Parathyroid adenoma (tissue), 2 donors: ENCODE measurements around the gene CASP6.
"Not testable (repeated sequence)": the region's sequence is repeated elsewhere in the genome, so short reads cannot be mapped to it uniquely, and the experiment has no call there.

Experiments used
- H2AFZ ChIP-seq: fragments of 300-600 bp; sonication (generic); one replicate; pipeline ENCODE4 v1.7.0; 2017; ENCODE audit warnings: antibody characterized with exemption, mild to moderate bottlenecking
- H3K27ac ChIP-seq: fragments of 300-600 bp; sonication (generic); one replicate; pipeline ENCODE4 v1.7.0; 2017
- H3K27me3 ChIP-seq: fragments of 300-600 bp; sonication (generic); one replicate; pipeline ENCODE4 v1.7.0; 2017; ENCODE audit warnings: low read length; ENCODE audit not compliant: control insufficient read depth, insufficient read depth
- H3K36me3 ChIP-seq: fragments of 300-600 bp; sonication (generic); one replicate; pipeline ENCODE4 v1.7.0; 2017; ENCODE audit warnings: low read length; ENCODE audit not compliant: control insufficient read depth, insufficient read depth
- H3K4me1 ChIP-seq: fragments of 300-600 bp; sonication (generic); one replicate; pipeline ENCODE4 v1.7.0; 2017; ENCODE audit warnings: control low read depth
- H3K4me2 ChIP-seq: fragments of 300-600 bp; sonication (generic); one replicate; pipeline ENCODE4 v1.7.0; 2017; ENCODE audit warnings: low read length
- H3K4me3 ChIP-seq: fragments of 300-600 bp; sonication (generic); one replicate; pipeline ENCODE4 v1.7.0; 2017; ENCODE audit warnings: low read depth, low read length
- H3K79me2 ChIP-seq: fragments of 300-600 bp; sonication (generic); one replicate; pipeline ENCODE4 v1.7.0; 2017; ENCODE audit warnings: control low read depth
- H3K9ac ChIP-seq: fragments of 300-600 bp; sonication (generic); one replicate; pipeline ENCODE4 v1.7.0; 2017; ENCODE audit warnings: mild to moderate bottlenecking
- H3K9me3 ChIP-seq: fragments of 300-600 bp; sonication (generic); one replicate; pipeline ENCODE4 v1.7.0; 2017; ENCODE audit warnings: low read length; ENCODE audit not compliant: control insufficient read depth
- CTCF ChIP-seq: fragments of 300-600 bp; sonication (generic); IDR thresholded peaks from one replicate; pipeline ENCODE4 v1.7.0; 2017; ENCODE audit warnings: antibody characterized with exemption, mild to moderate bottlenecking
- donor health status: primary hyperparathyroidism.

The CASP6 gene

GRCh38 chr4:109684727-109685126 is 18.5 kb downstream of the CASP6 start:
- no peaks in the 10 kb centered on the region for H3K9me3 ChIP-seq
- no peak overlapping the region for H3K9ac ChIP-seq
- no peaks in the 10 kb centered on the region for H3K27me3 ChIP-seq
- H3K27ac ChIP-seq, result no peak overlapping the region
- TF ChIP-seq CTCF, result no peak
- H3K4me1 ChIP-seq, result no peaks in the 10 kb centered on the region
- H3K4me2 ChIP-seq, result no peak overlapping the region
- H3K4me3 ChIP-seq, result no peak overlapping the region
- no peaks in the 10 kb centered on the region for H3K79me2 ChIP-seq
- H2AFZ ChIP-seq, result no peak overlapping the region
- no peaks in the 10 kb centered on the region for H3K36me3 ChIP-seq

- Histone ChIP-seq H3K4me1 (no peaks in the 10 kb centered on the region), H3K36me3 (no peaks in the 10 kb centered on the region), H3K4me2 (no peak overlapping the region)
Measured at GRCh38 chr4:109683621-109684253, 19.5 kb downstream of the CASP6 start.

GRCh38 chr4:109682875-109683274 is 20.4 kb downstream of the CASP6 start:
- Histone ChIP-seq H3K9me3 (no peaks in the 10 kb centered on the region), H3K36me3 (no peaks in the 10 kb centered on the region), H3K4me1 (no peaks in the 10 kb centered on the region), H3K79me2 (no peaks in the 10 kb centered on the region), H3K9ac (no peak overlapping the region), H3K27me3 (no peaks in the 10 kb centered on the region), H2AFZ (no peak overlapping the region), H3K4me3 (no peak overlapping the region), H3K4me2 (no peak overlapping the region), H3K27ac (no peak overlapping the region)
- no peak for TF ChIP-seq CTCF

More at GRCh38 chr4:109683621-109684253, 19.5 kb downstream of the CASP6 start:
- no peak overlapping the region for H2AFZ ChIP-seq
- no peaks in the 10 kb centered on the region for H3K79me2 ChIP-seq
- no peak for TF ChIP-seq CTCF
- H3K27ac ChIP-seq, result no peak overlapping the region
- no peak overlapping the region for H3K9ac ChIP-seq
- no peaks in the 10 kb centered on the region for H3K9me3 ChIP-seq
- H3K27me3 ChIP-seq, result no peaks in the 10 kb centered on the region
- H3K4me3 ChIP-seq, result no peak overlapping the region

GRCh38 chr4:109678925-109679324 is 24.3 kb downstream of the CASP6 start:
- H3K36me3 ChIP-seq, H2AFZ ChIP-seq, H3K4me2 ChIP-seq, H3K79me2 ChIP-seq, H3K4me1 ChIP-seq, H3K27me3 ChIP-seq, H3K9ac ChIP-seq, H3K9me3 ChIP-seq, H3K27ac ChIP-seq, H3K4me3 ChIP-seq: not testable (repeated sequence)

- not testable (repeated sequence) for H3K79me2 ChIP-seq, H3K9me3 ChIP-seq, H3K4me3 ChIP-seq, H3K4me1 ChIP-seq, H3K36me3 ChIP-seq, H3K4me2 ChIP-seq, H3K27ac ChIP-seq, H3K27me3 ChIP-seq, H2AFZ ChIP-seq, H3K9ac ChIP-seq
Measured at GRCh38 chr4:109678472-109678871, 24.8 kb downstream of the CASP6 start.

GRCh38 chr4:109676886-109677285 is 26.4 kb downstream of the CASP6 start:
- Histone ChIP-seq H3K9me3 (no peaks in the 10 kb centered on the region), H3K27me3 (no peaks in the 10 kb centered on the region), H3K79me2 (no peaks in the 10 kb centered on the region), H2AFZ (no peak overlapping the region), H3K4me2 (no peak overlapping the region), H3K9ac (no peak overlapping the region), H3K27ac (no peak overlapping the region), H3K4me1 (no peaks in the 10 kb centered on the region), H3K4me3 (no peak overlapping the region), H3K36me3 (no peaks in the 10 kb centered on the region)
- no peak for TF ChIP-seq CTCF
